ENCODE measurements around the gene MRPL44.

MRPL44 gene

DNA sequence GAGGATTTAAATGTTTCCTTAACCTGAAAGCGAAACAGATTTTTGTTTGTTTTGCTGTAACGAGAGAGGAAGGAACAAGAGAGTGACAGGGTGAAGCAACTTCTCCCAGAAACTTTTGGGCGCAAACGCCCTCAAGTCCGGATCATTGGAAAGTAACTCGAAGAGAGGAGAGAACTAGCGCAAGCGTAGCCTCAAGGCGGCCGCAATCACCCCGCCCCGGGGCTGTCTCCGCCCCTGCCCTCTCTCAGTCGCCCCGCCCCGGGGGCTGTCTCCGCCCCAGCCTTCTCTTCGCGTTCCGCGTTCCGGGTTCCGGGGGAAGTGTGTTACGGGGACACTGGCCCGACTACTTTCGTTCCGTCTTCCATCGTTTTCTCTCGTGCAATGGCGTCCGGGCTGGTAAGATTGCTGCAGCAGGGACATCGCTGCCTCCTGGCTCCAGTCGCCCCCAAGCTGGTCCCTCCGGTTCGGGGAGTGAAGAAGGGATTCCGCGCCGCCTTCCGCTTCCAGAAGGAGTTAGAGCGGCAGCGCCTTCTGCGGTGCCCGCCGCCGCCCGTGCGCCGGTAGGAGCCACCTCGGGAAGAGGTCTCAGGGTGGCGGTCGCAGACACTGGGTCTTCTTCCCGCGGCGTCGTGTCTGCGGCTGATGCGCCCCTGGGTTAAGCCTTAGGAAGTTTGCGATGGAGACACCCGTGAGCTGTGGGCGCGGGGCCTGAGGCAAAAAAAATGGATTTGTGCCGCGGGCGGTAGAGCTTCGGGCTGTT, at the start of gene MRPL44:
Gene MRPL44 (plus strand): TSS at position 372 of the 760 bp plus-strand sequence. CDS start 10 bp downstream, at position 382.
- H3K4me3 ChIP-seq (ENCODE audit: low read depth, low read length) = peak within 1 kb of the TSS; percentile 92
- TF ChIP-seq, protein P1, sequence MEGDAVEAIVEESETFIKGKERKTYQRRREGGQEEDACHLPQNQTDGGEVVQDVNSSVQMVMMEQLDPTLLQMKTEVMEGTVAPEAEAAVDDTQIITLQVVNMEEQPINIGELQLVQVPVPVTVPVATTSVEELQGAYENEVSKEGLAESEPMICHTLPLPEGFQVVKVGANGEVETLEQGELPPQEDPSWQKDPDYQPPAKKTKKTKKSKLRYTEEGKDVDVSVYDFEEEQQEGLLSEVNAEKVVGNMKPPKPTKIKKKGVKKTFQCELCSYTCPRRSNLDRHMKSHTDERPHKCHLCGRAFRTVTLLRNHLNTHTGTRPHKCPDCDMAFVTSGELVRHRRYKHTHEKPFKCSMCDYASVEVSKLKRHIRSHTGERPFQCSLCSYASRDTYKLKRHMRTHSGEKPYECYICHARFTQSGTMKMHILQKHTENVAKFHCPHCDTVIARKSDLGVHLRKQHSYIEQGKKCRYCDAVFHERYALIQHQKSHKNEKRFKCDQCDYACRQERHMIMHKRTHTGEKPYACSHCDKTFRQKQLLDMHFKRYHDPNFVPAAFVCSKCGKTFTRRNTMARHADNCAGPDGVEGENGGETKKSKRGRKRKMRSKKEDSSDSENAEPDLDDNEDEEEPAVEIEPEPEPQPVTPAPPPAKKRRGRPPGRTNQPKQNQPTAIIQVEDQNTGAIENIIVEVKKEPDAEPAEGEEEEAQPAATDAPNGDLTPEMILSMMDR (IDR thresholded peaks at IDR 0.05; ENCODE audit: low read depth, low read length) = no peak
- in situ Hi-C loops (cut with HindIII; ENCODE audit: low sequenced_read_pairs) = no loop called here
- peak; percentile 96 for DNase-seq (ENCODE audit: low read depth, low spot score)

DNA sequence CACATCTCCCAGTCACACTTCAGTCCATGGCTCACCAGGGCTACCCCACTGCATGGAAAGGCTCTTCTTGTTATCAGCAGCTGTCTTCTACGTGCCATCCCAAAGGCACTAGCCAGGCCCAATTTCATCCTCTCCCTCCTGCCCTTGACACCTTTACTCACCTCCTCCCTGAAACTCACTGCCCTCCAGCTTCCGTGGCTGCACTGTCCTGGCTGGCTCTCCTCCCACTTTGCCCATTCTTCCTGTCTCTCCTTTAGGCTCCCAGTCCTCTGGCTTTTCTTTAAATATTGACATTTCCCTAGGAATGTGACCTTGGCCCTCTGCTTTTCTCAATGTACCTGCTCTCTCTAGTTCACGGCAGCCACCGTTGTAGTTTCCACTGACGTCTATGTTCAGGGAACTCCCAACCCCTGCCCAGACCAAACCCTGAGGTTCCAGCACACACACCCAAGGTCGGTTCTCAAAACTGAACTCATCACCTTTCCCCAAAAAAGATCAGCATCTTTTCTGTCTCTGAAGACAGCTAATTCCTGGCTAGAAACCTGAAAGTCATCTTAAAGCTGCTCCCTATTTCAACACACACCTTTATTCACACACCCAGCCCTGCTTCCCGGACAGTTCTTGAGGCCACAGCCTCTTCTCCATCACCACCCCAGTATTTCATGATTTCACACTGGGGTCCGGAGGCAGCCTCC, 48.8 kb upstream of the MRPL44 start:
- TF ChIP-seq, protein P1 (IDR thresholded peaks at IDR 0.05; ENCODE audit: low read depth, low read length) = no peak
- H3K4me3 ChIP-seq (ENCODE audit: low read depth, low read length) = no peak overlapping the region
- DNase-seq (ENCODE audit: low read depth, low spot score) = no peak
- in situ Hi-C loops (cut with HindIII; ENCODE audit: low sequenced_read_pairs) = no loop called here

DNA sequence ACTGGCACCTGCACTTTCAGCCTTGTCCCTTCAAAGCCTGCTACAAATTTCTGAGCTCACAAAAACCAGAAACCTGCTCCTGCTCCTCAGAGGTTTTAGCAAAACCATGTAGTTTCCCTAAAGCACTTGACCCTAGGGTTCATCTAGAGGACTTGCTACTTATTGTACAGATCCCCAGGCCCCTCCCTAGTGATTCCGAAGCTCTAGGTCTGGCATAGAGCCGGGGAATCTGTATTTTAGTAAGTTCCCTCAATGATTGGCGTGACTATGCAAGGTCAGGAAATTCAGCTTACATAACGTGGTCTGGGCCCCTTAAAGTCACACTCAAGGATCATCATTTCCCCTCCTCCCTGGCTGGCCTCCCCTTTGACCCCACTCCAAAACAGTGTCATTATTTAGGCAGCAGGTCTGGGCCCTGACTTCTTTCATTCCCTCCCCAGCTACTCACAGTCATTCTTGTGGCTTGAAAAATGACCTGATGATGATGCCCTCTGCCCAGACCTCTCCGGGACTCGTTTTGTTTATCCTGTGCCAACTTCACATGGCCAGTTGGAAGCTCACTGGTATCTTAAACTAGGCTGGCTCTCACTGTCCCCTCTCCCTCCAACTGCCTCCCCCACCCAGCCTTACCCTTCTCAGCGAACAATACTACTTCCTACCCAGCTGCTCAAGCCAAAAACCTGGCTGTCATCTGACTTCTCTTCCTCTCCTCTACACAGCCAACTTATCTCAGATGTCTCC, 48.1 kb upstream of the MRPL44 start:
- TF ChIP-seq, protein P1 (IDR thresholded peaks at IDR 0.05; ENCODE audit: low read depth, low read length) = no peak
- in situ Hi-C loops (cut with HindIII; ENCODE audit: low sequenced_read_pairs) = no loop called here
- H3K4me3 ChIP-seq (ENCODE audit: low read depth, low read length) = no peak overlapping the region
- no peak for DNase-seq (ENCODE audit: low read depth, low spot score)

DNA sequence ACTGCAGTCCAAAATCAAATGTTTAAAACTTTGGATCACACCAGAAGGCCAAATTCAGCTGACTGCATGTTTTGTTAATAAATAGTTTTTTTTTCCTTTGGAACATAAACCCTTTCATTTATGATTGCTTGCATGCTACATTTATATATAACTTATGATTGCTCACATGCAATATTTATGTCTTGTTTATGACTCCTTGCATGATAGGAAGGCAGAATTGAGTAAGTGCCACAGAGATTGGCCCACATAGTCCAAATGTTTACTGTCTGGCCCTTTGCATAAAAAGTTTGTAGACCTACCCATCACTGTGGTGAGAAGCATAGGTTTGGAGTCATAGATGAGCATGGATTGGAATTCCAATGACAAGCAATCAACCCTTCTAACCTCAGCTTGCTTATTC, 42.9 kb upstream of the MRPL44 start:
- no peak for DNase-seq (ENCODE audit: low read depth, low spot score)
- in situ Hi-C loops (cut with HindIII; ENCODE audit: low sequenced_read_pairs) = no loop called here
- no peak overlapping the region for H3K4me3 ChIP-seq (ENCODE audit: low read depth, low read length)
- TF ChIP-seq, protein P1 (IDR thresholded peaks at IDR 0.05; ENCODE audit: low read depth, low read length) = no peak

DNA sequence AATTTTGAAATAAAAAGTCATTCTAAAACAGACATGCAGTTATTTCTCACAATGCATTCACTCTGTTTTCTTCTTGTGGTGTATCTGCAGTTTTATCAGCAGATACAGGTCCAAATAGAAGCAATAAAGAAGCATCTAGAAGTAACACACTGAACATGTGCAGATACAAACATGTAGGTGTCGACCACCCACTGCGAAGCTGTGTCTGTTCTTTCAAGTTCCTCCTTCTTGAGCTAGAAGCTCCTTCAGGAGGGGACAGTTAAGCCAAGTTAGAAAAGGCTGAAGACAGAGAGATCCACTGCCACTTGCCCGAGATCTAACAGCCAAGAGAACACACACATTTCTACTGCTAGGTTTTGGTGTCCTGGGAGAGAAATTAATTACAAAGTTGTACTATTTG, 42.2 kb upstream of the MRPL44 start:
- in situ Hi-C loops (cut with HindIII; ENCODE audit: low sequenced_read_pairs) = no loop called here
- no peak overlapping the region for H3K4me3 ChIP-seq (ENCODE audit: low read depth, low read length)
- no peak for DNase-seq (ENCODE audit: low read depth, low spot score)
- TF ChIP-seq, protein P1 (IDR thresholded peaks at IDR 0.05; ENCODE audit: low read depth, low read length) = no peak

DNA sequence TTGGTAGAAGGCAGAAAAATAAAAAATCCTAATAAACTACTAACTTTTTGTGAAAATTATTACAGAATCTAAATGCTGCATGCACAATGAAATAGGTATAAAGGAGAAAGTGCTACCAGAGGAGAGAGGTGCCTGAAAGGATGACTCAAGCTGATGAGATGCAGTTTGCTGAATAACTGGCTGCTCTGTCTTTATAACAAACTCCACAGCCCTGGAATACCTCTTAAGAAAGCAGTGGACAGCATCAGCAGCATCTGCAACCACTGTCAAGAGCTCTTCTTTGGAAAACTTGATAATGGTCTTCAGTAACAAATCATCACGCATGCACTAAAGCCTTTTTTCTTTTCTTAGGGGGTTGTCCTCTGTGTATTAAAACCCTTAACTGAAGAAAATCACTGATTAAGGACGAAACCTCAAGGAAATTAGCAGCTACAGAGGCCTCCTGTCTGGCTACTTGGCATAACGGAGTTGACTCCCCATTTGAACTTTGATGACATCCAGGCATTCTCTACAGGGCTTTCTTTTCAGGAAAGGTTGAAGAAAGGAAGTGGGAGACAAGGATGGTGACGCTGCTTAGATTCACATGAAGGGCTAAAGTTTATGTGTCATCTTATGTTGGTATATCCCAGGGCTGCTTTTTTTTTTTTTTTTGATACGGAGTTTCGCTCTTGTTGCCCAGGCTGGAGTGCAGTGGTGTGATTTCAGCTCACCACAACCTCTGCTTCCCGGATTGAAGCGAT, 40.9 kb upstream of the MRPL44 start:
- in situ Hi-C loops (cut with HindIII; ENCODE audit: low sequenced_read_pairs) = no loop called here
- DNase-seq (ENCODE audit: low read depth, low spot score) = no peak
- no peak overlapping the region for H3K4me3 ChIP-seq (ENCODE audit: low read depth, low read length)
- TF ChIP-seq, protein P1 (IDR thresholded peaks at IDR 0.05; ENCODE audit: low read depth, low read length) = no peak
